H1 (cell line): ENCODE results near the gene SBF2. TPM values are rescaled to one million over a fixed set of nuclear protein-coding genes. Genes with fewer than 3 reads are reported as not detected.
A peak's percentile ranks its signal among the peaks of the same experiment; 100 is the strongest.

Source experiments
- CTCF ChIA-PET: fragments of 300-600 bp; sonication (Branson Sonifier 250); formaldehyde crosslinking; loops from one replicate; lab custom pipeline; 2021; ENCODE audit not compliant: partially characterized antibody; lab: Charles Lee
- POLR2A ChIA-PET: fragments of 300-600 bp; sonication (Branson Sonifier 250); formaldehyde crosslinking; loops from one replicate; lab custom pipeline; 2021; ENCODE audit warnings: inconsistent platforms; ENCODE audit not compliant: partially characterized antibody; lab: Charles Lee
- DNase-seq, 2 experiments: peaks; one replicate each; pipeline versions ENCODE4 v3.0.0 to v3.0.0-alpha.2; 2010 to 2022; ENCODE audit warnings: low spot score in 2 of 2, low read depth in 1 of 2, mixed read lengths in 1 of 2
- FAIRE-seq: peaks from 2 replicates; lab custom pipeline; 2011; peaks lifted over from hg19 to GRCh38; lab: Jason Lieb, UNC
- H2AFZ ChIP-seq: 2 replicates; pipeline ENCODE4 v1.8.1; 2012; ENCODE audit warnings: low read length, inconsistent platforms
- H2AK5ac ChIP-seq: 2 replicates; pipeline ENCODE4 v1.6.1; 2013; ENCODE audit warnings: low read depth, low read length
- H2BK120ac ChIP-seq: replicated peaks from 2 replicates; pipeline ENCODE3; 2013; ENCODE audit warnings: low read depth, low read length, inconsistent platforms
- H2BK12ac ChIP-seq: 2 replicates; pipeline ENCODE4 v1.6.1; 2013; ENCODE audit warnings: low read depth, low read length
- H2BK15ac ChIP-seq: 2 replicates; pipeline ENCODE4 v1.6.1; 2013; ENCODE audit warnings: low read length
- H2BK20ac ChIP-seq: 2 replicates; pipeline ENCODE4 v1.6.1; 2013; ENCODE audit warnings: low read length
- H2BK5ac ChIP-seq: 2 replicates; pipeline ENCODE4 v1.6.1; 2013; ENCODE audit warnings: low read depth, low read length
- H3K14ac ChIP-seq: 2 replicates; pipeline ENCODE4 v1.6.1; 2013; ENCODE audit warnings: inconsistent platforms; ENCODE audit not compliant: insufficient read length
- H3K18ac ChIP-seq: 2 replicates; pipeline ENCODE4 v1.6.1; 2013; ENCODE audit warnings: low read length; ENCODE audit errors: extremely low read depth
- H3K23ac ChIP-seq: 2 replicates; pipeline ENCODE4 v1.6.1; 2013; ENCODE audit warnings: inconsistent platforms; ENCODE audit not compliant: insufficient read length
- H3K23me2 ChIP-seq: 2 replicates; pipeline ENCODE4 v1.6.1; 2013; ENCODE audit warnings: low read depth, low read length
- H3K27ac ChIP-seq: 2 replicates; pipeline ENCODE4 v1.6.1; 2011; ENCODE audit warnings: low read depth, low read length, inconsistent platforms
- H3K27me3 ChIP-seq, 4 experiments: replicated peaks in 1 of 4; 1 replicate in 1 of 4; 2 replicates in 3 of 4; pipeline versions ENCODE4 v1.6.1 to v1.8.1; 2011 to 2013; ENCODE audit warnings: low read length in 3 of 4, mild to moderate bottlenecking in 3 of 4, inconsistent platforms in 2 of 4, mixed read lengths in 2 of 4, moderate library complexity in 1 of 4; ENCODE audit not compliant: control insufficient read depth in 3 of 4, insufficient read depth in 3 of 4; ENCODE audit errors: extremely low read depth in 1 of 4
- H3K36me3 ChIP-seq, 4 experiments: 2 replicates each; pipeline versions ENCODE4 v1.6.1 to v1.8.1; 2011 to 2013; ENCODE audit warnings: mild to moderate bottlenecking in 4 of 4, low read length in 3 of 4, moderate library complexity in 2 of 4, control low read depth in 1 of 4, inconsistent platforms in 1 of 4; ENCODE audit not compliant: insufficient read depth in 4 of 4, control insufficient read depth in 2 of 4
- H3K4ac ChIP-seq: replicated peaks from 2 replicates; pipeline ENCODE3; 2013; ENCODE audit warnings: low read length, low read depth, mixed read lengths, inconsistent platforms; ENCODE audit not compliant: insufficient read length
- H3K4me1 ChIP-seq, 4 experiments: replicated peaks in 1 of 4; 1 replicate in 1 of 4; 2 replicates in 3 of 4; pipeline versions ENCODE4 v1.6.1 to v1.8.1; 2011 to 2013; ENCODE audit warnings: low read length in 3 of 4, inconsistent platforms in 2 of 4, mixed read lengths in 1 of 4; ENCODE audit not compliant: insufficient read depth in 4 of 4, control insufficient read depth in 3 of 4
- H3K4me2 ChIP-seq, 2 experiments: 2 replicates each; pipeline versions ENCODE4 v1.6.1 to v1.8.1; 2011 to 2013; ENCODE audit warnings: low read depth in 2 of 2, low read length in 2 of 2, control low read depth in 1 of 2, inconsistent platforms in 1 of 2, mild to moderate bottlenecking in 1 of 2; ENCODE audit not compliant: insufficient read depth in 1 of 2
- H3K4me3 ChIP-seq, 4 experiments: fragments of 200-600, 300-600 bp in 1 of 4; sonication (generic), shearing (Covaris generic), sonication (Bioruptor Twin) in 1 of 4; 2 replicates each; pipeline versions ENCODE4 v1.5.1 to v1.8.1; 2011 to 2016; ENCODE audit warnings: low read length in 4 of 4, low read depth in 3 of 4, control low read depth in 2 of 4, inconsistent platforms in 2 of 4, mild to moderate bottlenecking in 2 of 4, mixed read lengths in 1 of 4, moderate library complexity in 1 of 4; ENCODE audit not compliant: insufficient read depth in 2 of 4; ENCODE audit errors: extremely low read depth in 1 of 4
- H3K56ac ChIP-seq: replicated peaks from 2 replicates; pipeline ENCODE3; 2013; ENCODE audit warnings: low read depth, mild to moderate bottlenecking, mixed read lengths, low read length, inconsistent platforms; ENCODE audit not compliant: insufficient read length
- H3K79me1 ChIP-seq: 2 replicates; pipeline ENCODE4 v1.6.1; 2013; ENCODE audit warnings: low read depth, low read length, control low read depth
- H3K79me2 ChIP-seq, 2 experiments: 2 replicates each; pipeline versions ENCODE4 v1.6.1 to v1.8.1; 2012 to 2013; ENCODE audit warnings: low read length in 2 of 2, mild to moderate bottlenecking in 2 of 2, inconsistent platforms in 1 of 2; ENCODE audit not compliant: insufficient read depth in 2 of 2, control insufficient read depth in 1 of 2
- H3K9ac ChIP-seq, 4 experiments: replicated peaks in 1 of 4; 1 replicate in 1 of 4; 2 replicates in 3 of 4; pipeline versions ENCODE4 v1.6.1 to v1.8.1; 2011 to 2013; ENCODE audit warnings: low read depth in 3 of 4, low read length in 3 of 4, control low read depth in 2 of 4, mild to moderate bottlenecking in 2 of 4, moderate library complexity in 2 of 4, inconsistent platforms in 1 of 4; ENCODE audit errors: extremely low read depth in 1 of 4
- H3K9me3 ChIP-seq, 2 experiments: 2 replicates each; pipeline versions ENCODE4 v1.6.1 to v1.8.1; 2012 to 2013; ENCODE audit warnings: mild to moderate bottlenecking in 2 of 2, moderate library complexity in 2 of 2, control low read depth in 1 of 2, inconsistent platforms in 1 of 2, low read depth in 1 of 2, low read length in 1 of 2, mixed read lengths in 1 of 2; ENCODE audit not compliant: insufficient read depth in 2 of 2
- H4K20me1 ChIP-seq, 2 experiments: replicated peaks in 1 of 2; 2 replicates each; pipeline versions ENCODE3 to v1.8.1; 2011 to 2013; ENCODE audit warnings: inconsistent platforms in 2 of 2, low read length in 2 of 2, mild to moderate bottlenecking in 1 of 2; ENCODE audit not compliant: insufficient read depth in 2 of 2, control insufficient read depth in 1 of 2
- H4K5ac ChIP-seq: 2 replicates; pipeline ENCODE4 v1.6.1; 2013; ENCODE audit warnings: low read length, low read depth, mixed read lengths, inconsistent platforms; ENCODE audit not compliant: insufficient read length
- H4K8ac ChIP-seq: 2 replicates; pipeline ENCODE4 v1.8.0; 2013; ENCODE audit warnings: mild to moderate bottlenecking, moderate library complexity, low read length, inconsistent platforms; ENCODE audit not compliant: insufficient read depth; ENCODE audit errors: extremely low read depth
- H4K91ac ChIP-seq: replicated peaks from 2 replicates; pipeline ENCODE3; 2013; ENCODE audit warnings: low read length, mixed read lengths, inconsistent platforms; ENCODE audit not compliant: insufficient read length
- HDAC2 ChIP-seq, 2 experiments: fragments of 300-600 bp in 1 of 2; sonication (generic) in 1 of 2; IDR thresholded peaks; 2 replicates each; pipeline ENCODE4 v1.6.1; 2011 to 2012; ENCODE audit warnings: low read depth in 2 of 2, low read length in 2 of 2, mild to moderate bottlenecking in 2 of 2, moderate library complexity in 2 of 2, borderline replicate concordance in 1 of 2, inconsistent platforms in 1 of 2
- MAFK ChIP-seq: IDR thresholded peaks from 2 replicates; pipeline ENCODE4 v1.6.1; 2012; ENCODE audit warnings: low read depth, mild to moderate bottlenecking, improper control_type of control experiment, low read length
- TCF12 ChIP-seq: IDR thresholded peaks from 2 replicates; pipeline ENCODE4 v1.6.1; 2011; ENCODE audit warnings: low read depth, mild to moderate bottlenecking, low read length
- USF2 ChIP-seq: IDR thresholded peaks from 2 replicates; pipeline ENCODE4 v1.6.1; 2011; ENCODE audit warnings: low read length, improper control_type of control experiment
- YY1 ChIP-seq: IDR thresholded peaks from 2 replicates; pipeline ENCODE4 v1.6.1; 2011; ENCODE audit warnings: low read depth, mild to moderate bottlenecking, low read length
- WGBS, 2 experiments: shearing (Covaris generic) in 1 of 2; methylation state at CpG; one replicate each; pipeline versions ENCODE4 v1.1.6 to v1.1.7; 2013 to 2015; ENCODE audit warnings: low lambda C conversion rate in 2 of 2, mixed read lengths in 2 of 2, inconsistent platforms in 1 of 2, low coverage in 1 of 2, missing lambda C conversion rate in 1 of 2; ENCODE audit not compliant: insufficient replicate concordance in 2 of 2, insufficient coverage in 1 of 2, insufficient read length in 1 of 2; ENCODE audit errors: extremely low coverage in 1 of 2, missing lambda C conversion rate in 1 of 2; 5-methylcytosine and 5-hydroxymethylcytosine counted together
- polyA plus RNA-seq, 7 experiments: library from polyadenylated mRNA; depleted of rRNA in 3 of 7; stranded (reverse) in 5 of 7; unstranded in 2 of 7; fragments of >200 nt in 5 of 7; fragments of 200-250 nt in 2 of 7; gene quantifications; 1 replicate in 5 of 7; 2 replicates in 1 of 7; 4 replicates in 1 of 7; pipeline versions ENCODE4 v1.2.1 to v1.2.3, GENCODE V29; 2011 to 2013; ENCODE audit warnings: missing spikeins in 2 of 7, mixed read lengths in 2 of 7
- total RNA-seq: library from RNA; stranded (reverse); fragmentation: NEBNext Ultra II Directional; extraction: Animal tissue kit (Norgen Biotek cat#: 25700); gene quantifications from 2 replicates; pipeline ENCODE4 v1.2.1, GENCODE V29; 2021

The SBF2 gene
- total and polyA plus RNA-seq, 2 of the 8 experiments (the other 6 are each of a cell fraction or from before 2014, with no cell fraction given): 36.7 to 50.5 TPM

GRCh38 chr11:10155793-10156490 lies 138.1 kb downstream of the SBF2 start:
- no peak overlapping the region for H2BK120ac ChIP-seq
- 0 out of 7 replicates have a peak, but pooled peaks cover 0 to 2% (median 0%) of the 10 kb centered on the region in 4 experiments for H3K4me1 ChIP-seq
- H3K27ac ChIP-seq: no peak overlapping the region
- TF ChIP-seq YY1: no peak
- TF ChIP-seq MAFK: peak; percentile 5; the same call in 1 of the 2 replicates
- no peak for TF ChIP-seq USF2
- TF ChIP-seq TCF12: 0 out of 2 replicates have a peak, but pooled peaks have one; percentile 27
- no peak for TF ChIP-seq HDAC2 (IDR thresholded peaks at IDR 0.05; ENCODE audit: borderline replicate concordance in 1 of 2, low read depth in 2 of 2, low read length in 2 of 2)
- H2BK15ac ChIP-seq: no peak overlapping the region
- H3K4me3 ChIP-seq: no peak overlapping the region
- H3K23ac ChIP-seq: no peak overlapping the region
- peak overlapping the region; percentile 71 for H4K8ac ChIP-seq
- no peaks in the 10 kb centered on the region; the same call in none of the 2 replicates for H3K79me1 ChIP-seq
- no peak overlapping the region for H4K91ac ChIP-seq
- H2BK20ac ChIP-seq: no peak overlapping the region
- no peak overlapping the region for H2BK5ac ChIP-seq
- H3K27me3 ChIP-seq: no peaks in the 10 kb centered on the region
- 87% methylated on average over 17 of the region's 17 CpGs; no CpG with 5 or more reads in 1 of the 2 experiments for WGBS, 2 experiments
- ChIA-PET CTCF (interaction anchor here (1.3 to 1.5 kb wide), 2 partner anchors 14 to 152 kb away, joined by 3 to 4 read pairs; no protein-coding TSS in a partner anchor), POLR2A (no interaction called here)
- H3K18ac ChIP-seq: no peak overlapping the region; the same call in 1 of the 2 replicates
- H3K14ac ChIP-seq: no peak overlapping the region
- H3K9ac ChIP-seq: no peak overlapping the region
- DNase-seq: no peak
- H3K4ac ChIP-seq: peak overlapping the region; percentile 14
- no peaks in the 10 kb centered on the region for H3K36me3 ChIP-seq
- no peak overlapping the region for H4K5ac ChIP-seq
- H3K4me2 ChIP-seq: no peak overlapping the region
- no peak for FAIRE-seq
- peaks cover 2 to 7% of the 10 kb centered on the region in 2 experiments; a peak in 1 of 4 replicates for H3K9me3 ChIP-seq
- peaks cover 0 to 13% of the 10 kb centered on the region in 2 experiments; a peak in 1 of 4 replicates for H3K79me2 ChIP-seq
- no peaks in the 10 kb centered on the region for H4K20me1 ChIP-seq
- H2AK5ac ChIP-seq: 0 out of 2 replicates have a peak overlapping the region, but pooled peaks have one; percentile 24
- H2AFZ ChIP-seq: no peak overlapping the region
- peak overlapping the region; percentile 60; the same call in 1 of the 2 replicates for H2BK12ac ChIP-seq
- 0 out of 2 replicates have a peak, but pooled peaks cover 2% of the 10 kb centered on the region for H3K23me2 ChIP-seq
- H3K56ac ChIP-seq: no peak overlapping the region
